Loucy (cell line): ENCODE data around the gene MGAT5.

ENCODE experiments used
- EZH2phosphoT487 ChIP-seq: fragments of 200-600 bp; IDR thresholded peaks from 2 replicates; pipeline ENCODE4 v1.6.1; 2018; ENCODE audit warnings: antibody characterized with exemption, mild to moderate bottlenecking, moderate library complexity, borderline replicate concordance
- TF ChIP-seq, protein P1 (sequence below): fragments of 200-600 bp; sonication (generic); conservative IDR thresholded peaks from 2 replicates; pipeline ENCODE4 v1.5.1; 2014; ENCODE audit warnings: mild to moderate bottlenecking, antibody characterized with exemption, low read length

DNA sequence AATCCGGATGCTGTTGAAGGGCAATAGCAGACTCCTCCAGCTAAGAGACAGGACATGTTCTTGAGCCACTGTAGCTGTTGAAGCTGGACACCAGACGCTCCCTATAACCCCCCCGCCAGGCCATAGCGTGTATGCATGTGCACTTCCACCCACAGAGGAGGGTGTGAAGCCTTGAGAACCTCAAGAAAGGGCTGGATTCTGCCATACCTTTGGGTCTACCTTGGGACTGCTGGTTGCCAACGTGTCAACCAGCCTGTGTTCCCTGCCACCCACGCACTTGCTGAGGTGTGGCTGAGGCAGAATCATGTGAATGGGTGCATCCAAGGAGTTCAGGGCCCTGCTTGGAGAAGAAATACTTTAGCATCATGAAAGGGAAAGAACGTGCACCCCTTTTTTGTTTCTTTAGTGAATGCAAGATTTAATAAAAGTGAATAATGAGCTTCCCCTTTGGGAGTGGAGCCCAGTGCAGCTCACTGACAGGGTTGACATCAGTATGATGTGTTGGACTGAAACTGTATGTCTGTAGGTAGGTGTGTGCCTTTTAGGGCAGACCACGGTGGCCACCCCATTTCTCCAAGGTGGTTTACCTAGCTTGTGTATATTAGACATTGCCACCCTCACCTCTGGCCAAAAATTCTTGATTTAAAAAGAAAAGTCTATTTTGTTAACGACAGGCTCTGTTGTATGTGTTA is 198.3 kb downstream of the MGAT5 start:
- TF ChIP-seq, protein P1, sequence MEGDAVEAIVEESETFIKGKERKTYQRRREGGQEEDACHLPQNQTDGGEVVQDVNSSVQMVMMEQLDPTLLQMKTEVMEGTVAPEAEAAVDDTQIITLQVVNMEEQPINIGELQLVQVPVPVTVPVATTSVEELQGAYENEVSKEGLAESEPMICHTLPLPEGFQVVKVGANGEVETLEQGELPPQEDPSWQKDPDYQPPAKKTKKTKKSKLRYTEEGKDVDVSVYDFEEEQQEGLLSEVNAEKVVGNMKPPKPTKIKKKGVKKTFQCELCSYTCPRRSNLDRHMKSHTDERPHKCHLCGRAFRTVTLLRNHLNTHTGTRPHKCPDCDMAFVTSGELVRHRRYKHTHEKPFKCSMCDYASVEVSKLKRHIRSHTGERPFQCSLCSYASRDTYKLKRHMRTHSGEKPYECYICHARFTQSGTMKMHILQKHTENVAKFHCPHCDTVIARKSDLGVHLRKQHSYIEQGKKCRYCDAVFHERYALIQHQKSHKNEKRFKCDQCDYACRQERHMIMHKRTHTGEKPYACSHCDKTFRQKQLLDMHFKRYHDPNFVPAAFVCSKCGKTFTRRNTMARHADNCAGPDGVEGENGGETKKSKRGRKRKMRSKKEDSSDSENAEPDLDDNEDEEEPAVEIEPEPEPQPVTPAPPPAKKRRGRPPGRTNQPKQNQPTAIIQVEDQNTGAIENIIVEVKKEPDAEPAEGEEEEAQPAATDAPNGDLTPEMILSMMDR, result no peak
- no peak for TF ChIP-seq EZH2phosphoT487
